A673 (cell line): ENCODE measurements around the gene PHF21B. TPM values are rescaled to one million over a fixed set of nuclear protein-coding genes. Genes with fewer than 3 reads are reported as not detected.
A peak's percentile ranks its signal among the peaks of the same experiment; 100 is the strongest.

Experiments
- BruUV-seq: library from RNA; stranded (reverse); fragments of 400-500 nt; replicated peaks from 2 replicates; lab custom pipeline; 2021; lab: Mats Ljungman, UMichigan
- CTCF ChIA-PET: fragments of 300-600 bp; sonication (Branson Sonifier 250); formaldehyde crosslinking; loops from one replicate; lab custom pipeline; 2022; ENCODE audit warnings: antibody characterized with exemption; lab: Charles Lee
- POLR2A ChIA-PET: fragments of 300-600 bp; sonication (Branson Sonifier 250); formaldehyde crosslinking; loops from one replicate; lab custom pipeline; 2022; ENCODE audit warnings: antibody characterized with exemption; ENCODE audit not compliant: low non-redundant PET; lab: Charles Lee
- DNase-seq: peaks from one replicate; pipeline ENCODE4 v3.0.0-alpha.2; 2015; ENCODE audit warnings: low spot score
- H3K27ac ChIP-seq: fragments of 200-600 bp; sonication (generic); 2 replicates; pipeline ENCODE4 v1.5.1; 2016; ENCODE audit warnings: mixed run types, low read depth, mild to moderate bottlenecking, mixed read lengths, antibody characterized with exemption, low read length; ENCODE audit not compliant: poor library complexity, severe bottlenecking
- H3K27me3 ChIP-seq: fragments of 200-600 bp; sonication (generic); replicated peaks from 2 replicates; pipeline ENCODE4 v1.6.1; 2017; ENCODE audit warnings: mixed run types, low read depth, mild to moderate bottlenecking, mixed read lengths, antibody characterized with exemption, low read length; ENCODE audit not compliant: insufficient read depth, poor library complexity
- H3K36me3 ChIP-seq: fragments of 200-600 bp; sonication (generic); 2 replicates; pipeline ENCODE4 v1.6.1; 2016; ENCODE audit warnings: mixed run types, mild to moderate bottlenecking, mixed read lengths, antibody characterized with exemption, low read length; ENCODE audit not compliant: insufficient read depth, poor library complexity, severe bottlenecking
- H3K4me1 ChIP-seq: fragments of 200-600 bp; sonication (generic); 2 replicates; pipeline ENCODE4 v1.6.1; 2017; ENCODE audit warnings: mixed run types, mild to moderate bottlenecking, mixed read lengths, antibody characterized with exemption, low read length; ENCODE audit not compliant: insufficient read depth, poor library complexity, severe bottlenecking
- H3K4me3 ChIP-seq: fragments of 200-600 bp; sonication (generic); 2 replicates; pipeline ENCODE4 v1.5.1; 2016; ENCODE audit warnings: low read depth, mixed run types, mild to moderate bottlenecking, mixed read lengths, low read length; ENCODE audit not compliant: poor library complexity, severe bottlenecking
- H3K9me3 ChIP-seq: fragments of 200-600 bp; sonication (generic); 2 replicates; pipeline ENCODE4 v1.6.1; 2016; ENCODE audit warnings: mixed run types, low read depth, mild to moderate bottlenecking, mixed read lengths, antibody characterized with exemption, low read length; ENCODE audit not compliant: poor library complexity, severe bottlenecking
- CTCF ChIP-seq: fragments of 300-800, 200-600 bp; sonication (generic); conservative IDR thresholded peaks from 2 replicates; pipeline ENCODE4 v1.5.1; 2017; ENCODE audit warnings: low read depth, mild to moderate bottlenecking, antibody characterized with exemption, low read length, moderate library complexity, mixed read lengths
- EZH2 ChIP-seq: fragments of 200-600 bp; sonication (generic); IDR thresholded peaks from 2 replicates; pipeline ENCODE4 v1.6.1; 2017; ENCODE audit warnings: borderline replicate concordance, low read depth, mild to moderate bottlenecking, mixed read lengths, antibody characterized with exemption, low read length; ENCODE audit not compliant: poor library complexity, severe bottlenecking
- intact Hi-C: fragments of 100-400 bp; cut with micrococcal nuclease; formaldehyde crosslinking; loops from one replicate; pipeline ENCODE4 v1.10.0; 2022; ENCODE audit not compliant: unreplicated experiment
- total RNA-seq: library from RNA; stranded (reverse); gene quantifications from 2 replicates; pipeline ENCODE4 v1.2.3, GENCODE V29; 2021

PHF21B gene
- total RNA-seq, 1 experiment from 2014 or later: 13.2 TPM

GRCh38 chr22:44975427-44976262 is 34.2 kb downstream of the PHF21B start:
- Histone ChIP-seq H3K9me3 (no peaks in the 10 kb centered on the region), H3K4me3 (no peak overlapping the region), H3K27me3 (no peaks in the 10 kb centered on the region), H3K4me1 (no peaks in the 10 kb centered on the region), H3K27ac (no peak overlapping the region), H3K36me3 (no peaks in the 10 kb centered on the region)
- BruUV-seq: no TSS peak
- ChIA-PET CTCF (interaction anchor here (0.7 kb wide), 1 partner anchor 33 kb away, joined by 3 read pairs; no protein-coding TSS in a partner anchor), POLR2A (no interaction called here)
- DNase-seq: peak; percentile 91
- TF ChIP-seq CTCF: peak; percentile 87
- no peak for TF ChIP-seq EZH2
- intact Hi-C loops: loop anchor here (1.0 kb wide), 1 partner anchor 121 kb away; no protein-coding TSS in a partner anchor

GRCh38 chr22:44974454-44974853 is 35.4 kb downstream of the PHF21B start:
- POLR2A ChIA-PET: interaction anchor here (0.7 kb wide), 1 partner anchor 24 kb away, joined by 3 read pairs; no protein-coding TSS in a partner anchor
- intact Hi-C loops: no loop called here
- TF ChIP-seq CTCF (no peak), EZH2 (no peak)
- Histone ChIP-seq H3K27ac (no peak overlapping the region), H3K9me3 (no peaks in the 10 kb centered on the region), H3K4me1 (no peaks in the 10 kb centered on the region), H3K4me3 (no peak overlapping the region), H3K27me3 (no peaks in the 10 kb centered on the region), H3K36me3 (no peaks in the 10 kb centered on the region)
- BruUV-seq: no TSS peak
- no peak for DNase-seq
- CTCF ChIA-PET: interaction anchor here (0.6 kb wide), 1 partner anchor 251 kb away, joined by 3 read pairs; no protein-coding TSS in a partner anchor

GRCh38 chr22:44973829-44974228 is 36.0 kb downstream of the PHF21B start:
- TF ChIP-seq CTCF (no peak), EZH2 (no peak)
- Histone ChIP-seq H3K27ac (no peak overlapping the region), H3K27me3 (no peaks in the 10 kb centered on the region), H3K9me3 (no peaks in the 10 kb centered on the region), H3K4me3 (no peak overlapping the region), H3K4me1 (no peaks in the 10 kb centered on the region), H3K36me3 (no peaks in the 10 kb centered on the region)
- no TSS peak for BruUV-seq
- intact Hi-C loops: no loop called here
- CTCF ChIA-PET: interaction anchor here (0.6 kb wide), 1 partner anchor 251 kb away, joined by 3 read pairs; no protein-coding TSS in a partner anchor
- POLR2A ChIA-PET: no interaction called here
- DNase-seq: no peak
